Cardiac muscle cell (in vitro differentiated cells and primary cell): ENCODE measurements around the gene JOSD1. TPM values are rescaled to one million over a fixed set of nuclear protein-coding genes. Genes with fewer than 3 reads are reported as not detected.

Experiments
- DNase-seq, 2 donors: peaks; one replicate each; pipeline versions ENCODE4 v3.0.0 to v3.0.0-alpha.2; 2010 to 2017; ENCODE audit warnings: low read depth in 1 of 2, low spot score in 1 of 2
- H3K27ac ChIP-seq: fragments of 200-600 bp; sonication (generic); 2 replicates; pipeline ENCODE4 v1.5.1; 2016
- H3K27me3 ChIP-seq: fragments of 200-600 bp; sonication (generic); 2 replicates; pipeline ENCODE4 v1.6.0; 2016; ENCODE audit warnings: control low read depth
- H3K36me3 ChIP-seq: fragments of 200-600 bp; sonication (generic); 2 replicates; pipeline ENCODE4 v1.5.1; 2016; ENCODE audit warnings: control low read depth
- H3K4me1 ChIP-seq: fragments of 200-600 bp; sonication (generic); 2 replicates; pipeline ENCODE4 v1.8.1; 2017; ENCODE audit warnings: low read depth, mild to moderate bottlenecking, mixed run types
- H3K4me3 ChIP-seq: fragments of 200-600 bp; sonication (generic); 2 replicates; pipeline ENCODE4 v1.5.1; 2016; ENCODE audit warnings: mild to moderate bottlenecking
- H3K9me3 ChIP-seq: fragments of 200-600 bp; sonication (generic); 2 replicates; pipeline ENCODE4 v1.5.1; 2017; ENCODE audit warnings: low read depth, mild to moderate bottlenecking, control low read depth
- CTCF ChIP-seq: IDR thresholded peaks from 2 replicates; pipeline ENCODE4 v1.5.1; 2012; ENCODE audit warnings: low read depth, mild to moderate bottlenecking, low read length
- polyA plus RNA-seq: library from polyadenylated mRNA; unstranded; fragments of >200 nt; fragmentation: Nextera tagmentation; extraction: Ambion mirVana; gene quantifications from 2 replicates; pipeline ENCODE4 v1.2.1, GENCODE V29; 2016
- total RNA-seq: library from RNA; depleted of rRNA; stranded (reverse); fragments of >200 nt; gene quantifications from 2 replicates; pipeline ENCODE4 v1.2.3, GENCODE V29; 2016

The JOSD1 gene
- total and polyA plus RNA-seq, 2 experiments from 2014 or later: 4.4 to 41.0 TPM

DNA sequence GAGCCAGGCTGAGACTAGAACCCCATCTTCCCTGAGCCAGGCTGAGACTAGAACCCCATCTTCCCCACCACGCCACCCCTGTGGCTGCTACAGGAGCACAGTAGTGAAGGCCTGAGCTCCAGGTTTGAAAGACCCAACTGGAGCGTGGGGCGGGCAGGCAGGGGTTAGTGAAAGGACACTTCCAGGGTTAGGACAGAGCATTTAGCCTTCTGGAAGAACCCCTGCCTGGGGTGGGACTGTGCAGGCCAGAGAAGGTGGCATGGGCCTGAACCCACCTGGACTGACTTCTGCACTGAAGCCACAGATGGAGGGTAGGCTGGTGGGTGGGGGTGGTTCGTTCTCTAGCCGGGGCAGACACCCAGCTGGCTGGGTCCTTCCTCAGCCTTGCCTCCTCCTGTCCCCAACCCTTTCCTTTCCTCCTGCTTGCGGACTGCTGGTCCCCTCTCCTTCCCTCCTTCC lies 31.0 kb upstream of the JOSD1 start:
- DNase-seq: no peak
- H3K9me3 ChIP-seq: no peaks in the 10 kb centered on the region
- no peak overlapping the region for H3K27ac ChIP-seq
- no peak for TF ChIP-seq CTCF
- H3K4me3 ChIP-seq: no peak overlapping the region
- no peaks in the 10 kb centered on the region for H3K4me1 ChIP-seq
- no peaks in the 10 kb centered on the region for H3K27me3 ChIP-seq
- H3K36me3 ChIP-seq: peaks cover 37% of the 10 kb centered on the region

DNA sequence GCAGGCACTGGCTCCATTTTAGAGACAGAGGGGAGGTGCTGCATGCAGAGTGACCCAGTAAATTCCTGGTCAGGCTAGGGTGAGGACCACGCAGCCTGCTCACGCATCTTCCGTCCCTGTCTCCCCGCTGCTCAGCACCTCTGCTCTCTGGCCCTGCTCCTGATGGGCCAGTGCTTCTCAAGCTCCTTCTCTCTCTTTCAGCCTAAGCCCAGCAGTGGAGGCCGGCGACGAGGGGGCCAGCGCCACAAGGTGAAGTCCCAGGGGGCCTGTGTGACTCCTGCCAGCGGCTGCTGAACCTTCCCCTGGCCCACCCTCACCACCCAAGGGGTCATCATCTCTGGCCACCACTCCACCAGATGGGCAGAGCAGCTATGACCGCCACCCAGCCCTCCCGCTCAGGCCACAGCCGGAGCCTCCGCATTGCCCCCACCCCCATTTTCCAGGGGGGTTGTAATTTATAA lies 29.7 kb upstream of the JOSD1 start:
- DNase-seq: no peak
- no peaks in the 10 kb centered on the region for H3K4me1 ChIP-seq
- H3K36me3 ChIP-seq: peaks cover 44% of the 10 kb centered on the region
- no peaks in the 10 kb centered on the region for H3K9me3 ChIP-seq
- H3K4me3 ChIP-seq: no peak overlapping the region
- no peak for TF ChIP-seq CTCF
- no peaks in the 10 kb centered on the region for H3K27me3 ChIP-seq
- no peak overlapping the region for H3K27ac ChIP-seq

DNA sequence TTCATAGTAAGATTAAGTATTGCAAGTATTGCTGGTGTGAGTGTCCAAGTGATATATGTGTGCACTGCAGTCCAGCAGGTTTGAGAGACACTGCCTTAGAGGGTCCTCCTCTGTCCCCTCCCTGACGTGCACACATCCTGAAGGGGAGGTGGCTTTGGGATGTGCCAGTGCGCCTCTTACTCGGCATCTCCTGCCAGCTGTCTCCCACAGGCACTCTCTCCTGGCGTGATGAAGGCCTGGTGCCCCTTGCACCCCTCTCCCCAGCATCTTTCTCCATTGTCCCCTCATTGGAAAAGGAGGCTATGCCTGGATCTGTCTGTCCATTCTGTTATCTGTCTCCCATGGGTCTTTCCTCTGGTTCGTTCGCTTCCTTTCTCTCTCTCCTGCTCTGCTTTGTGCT lies 29.2 kb upstream of the JOSD1 start:
- no peak for TF ChIP-seq CTCF
- DNase-seq: no peak
- Histone ChIP-seq H3K4me1 (no peaks in the 10 kb centered on the region), H3K27ac (no peak overlapping the region), H3K9me3 (no peaks in the 10 kb centered on the region), H3K27me3 (no peaks in the 10 kb centered on the region), H3K36me3 (peaks cover 49% of the 10 kb centered on the region), H3K4me3 (no peak overlapping the region)

DNA sequence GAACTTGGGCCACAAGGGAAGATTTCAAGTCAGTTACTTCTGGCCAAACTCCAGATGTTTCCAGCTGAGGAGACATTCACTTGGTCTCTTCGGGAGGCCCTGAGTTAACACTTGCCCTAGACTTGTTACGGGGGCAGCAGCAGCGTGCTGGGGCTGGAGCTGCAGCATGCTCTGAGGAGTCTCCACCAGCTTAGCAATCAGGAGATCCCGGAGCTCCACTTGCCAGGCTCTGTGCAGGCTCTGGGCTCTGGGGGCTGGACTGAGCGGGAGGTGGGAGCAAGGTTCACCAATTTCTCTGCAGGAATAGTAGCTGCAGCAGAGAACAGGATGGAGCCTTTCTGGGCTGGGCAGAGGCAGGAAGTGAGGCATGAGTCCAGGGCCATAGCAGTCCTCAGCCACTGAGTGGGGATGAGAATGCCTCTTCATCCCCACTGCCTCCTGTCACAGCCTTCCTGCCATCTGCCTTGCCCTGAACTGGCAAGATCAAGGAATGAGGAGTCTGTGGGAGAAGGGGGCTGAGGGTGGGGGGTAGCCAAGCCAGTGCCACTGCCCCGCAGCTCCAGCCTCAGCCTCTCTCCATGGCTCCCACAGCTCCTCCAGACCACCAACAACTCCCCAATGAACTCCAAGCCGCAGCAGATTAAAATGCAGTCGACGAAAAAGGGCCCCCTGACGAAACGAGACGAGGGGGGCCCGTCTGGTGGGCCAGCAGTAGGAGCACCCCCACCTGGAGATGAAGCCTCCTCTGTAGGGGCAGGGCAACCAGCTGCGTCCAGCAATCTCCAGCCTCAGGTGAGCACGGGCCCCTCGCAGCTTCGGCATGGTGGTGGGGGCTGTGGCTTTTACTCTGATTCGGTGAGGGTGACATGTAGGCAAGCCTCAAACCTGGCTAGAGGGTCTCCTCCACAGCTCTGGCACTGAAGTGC lies 28.4 kb upstream of the JOSD1 start:
- Histone ChIP-seq H3K27ac (no peak overlapping the region), H3K4me3 (no peak overlapping the region), H3K36me3 (peaks cover 57% of the 10 kb centered on the region), H3K9me3 (no peaks in the 10 kb centered on the region), H3K4me1 (no peaks in the 10 kb centered on the region), H3K27me3 (no peaks in the 10 kb centered on the region)
- no peak for TF ChIP-seq CTCF
- DNase-seq: no peak

GRCh38 chr22:38727530-38728451 lies 27.0 kb upstream of the JOSD1 start:
- no peak for DNase-seq
- Histone ChIP-seq H3K27me3 (no peaks in the 10 kb centered on the region), H3K4me3 (no peak overlapping the region), H3K27ac (no peak overlapping the region), H3K36me3 (peaks cover 67% of the 10 kb centered on the region), H3K4me1 (no peaks in the 10 kb centered on the region), H3K9me3 (no peaks in the 10 kb centered on the region)
- no peak for TF ChIP-seq CTCF
